Measurements from ENCODE around the gene ATP2A1. TPM values are rescaled to one million over a fixed set of nuclear protein-coding genes. Genes with fewer than 3 reads are reported as not detected.

The ATP2A1 gene
- total and polyA plus RNA-seq, 4 donors: 0.34 to 0.92 (median 0.44) TPM

DNA sequence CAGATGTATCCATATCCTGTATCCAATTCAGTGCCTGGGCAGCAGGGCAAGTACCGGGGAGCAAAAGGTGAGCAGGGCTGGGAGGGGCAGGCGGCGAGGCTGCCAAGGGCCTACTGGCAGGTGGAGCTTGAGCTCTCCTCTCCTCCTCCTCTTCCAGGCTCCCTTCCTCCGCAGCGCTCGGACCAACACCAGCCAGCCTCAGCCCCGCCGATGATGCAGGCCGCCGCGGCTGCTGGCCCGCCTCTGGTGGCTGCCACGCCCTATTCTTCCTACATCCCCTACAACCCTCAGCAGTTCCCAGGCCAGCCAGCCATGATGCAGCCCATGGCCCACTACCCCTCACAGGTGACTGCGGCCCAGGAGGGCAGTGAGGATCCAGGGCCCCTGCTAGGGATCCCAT, 43.9 kb upstream of the ATP2A1 start:
- DNase-seq (no peak), ATAC-seq (ENCODE audit: insufficient read depth, low FRiP score) (no peak)
- 97% methylated on average over 7 to 14 of the region's 14 CpGs for WGBS, 2 donors
- H3K4me3 ChIP-seq: no peak overlapping the region
- no peak overlapping the region for H3K9ac ChIP-seq (ENCODE audit: insufficient read depth in 1 of 2, low read length in 2 of 2)
- no peaks in the 10 kb centered on the region for H3K9me3 ChIP-seq (ENCODE audit: control insufficient read depth in 4 of 4, insufficient read depth in 3 of 4, low read length in 3 of 4)
- H3K4me1 ChIP-seq (ENCODE audit: control insufficient read depth in 5 of 5, insufficient read depth in 5 of 5, low read length in 5 of 5): no peaks in the 10 kb centered on the region
- H3K27ac ChIP-seq (ENCODE audit: low read depth in 1 of 2, low read length in 1 of 2): no peak overlapping the region
- peaks cover 57 to 76% (median 62%) of the 10 kb centered on the region in 4 donors for H3K36me3 ChIP-seq (ENCODE audit: control insufficient read depth in 4 of 4, insufficient read depth in 4 of 4, low read length in 4 of 4)
- no peaks in the 10 kb centered on the region for H3K27me3 ChIP-seq (ENCODE audit: control insufficient read depth in 3 of 3, insufficient read depth in 3 of 3, low read length in 2 of 3)
- TF ChIP-seq, protein P1, sequence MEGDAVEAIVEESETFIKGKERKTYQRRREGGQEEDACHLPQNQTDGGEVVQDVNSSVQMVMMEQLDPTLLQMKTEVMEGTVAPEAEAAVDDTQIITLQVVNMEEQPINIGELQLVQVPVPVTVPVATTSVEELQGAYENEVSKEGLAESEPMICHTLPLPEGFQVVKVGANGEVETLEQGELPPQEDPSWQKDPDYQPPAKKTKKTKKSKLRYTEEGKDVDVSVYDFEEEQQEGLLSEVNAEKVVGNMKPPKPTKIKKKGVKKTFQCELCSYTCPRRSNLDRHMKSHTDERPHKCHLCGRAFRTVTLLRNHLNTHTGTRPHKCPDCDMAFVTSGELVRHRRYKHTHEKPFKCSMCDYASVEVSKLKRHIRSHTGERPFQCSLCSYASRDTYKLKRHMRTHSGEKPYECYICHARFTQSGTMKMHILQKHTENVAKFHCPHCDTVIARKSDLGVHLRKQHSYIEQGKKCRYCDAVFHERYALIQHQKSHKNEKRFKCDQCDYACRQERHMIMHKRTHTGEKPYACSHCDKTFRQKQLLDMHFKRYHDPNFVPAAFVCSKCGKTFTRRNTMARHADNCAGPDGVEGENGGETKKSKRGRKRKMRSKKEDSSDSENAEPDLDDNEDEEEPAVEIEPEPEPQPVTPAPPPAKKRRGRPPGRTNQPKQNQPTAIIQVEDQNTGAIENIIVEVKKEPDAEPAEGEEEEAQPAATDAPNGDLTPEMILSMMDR (IDR thresholded peaks at IDR 0.05; ENCODE audit: control extremely low read depth, extremely low read depth): no peak

DNA sequence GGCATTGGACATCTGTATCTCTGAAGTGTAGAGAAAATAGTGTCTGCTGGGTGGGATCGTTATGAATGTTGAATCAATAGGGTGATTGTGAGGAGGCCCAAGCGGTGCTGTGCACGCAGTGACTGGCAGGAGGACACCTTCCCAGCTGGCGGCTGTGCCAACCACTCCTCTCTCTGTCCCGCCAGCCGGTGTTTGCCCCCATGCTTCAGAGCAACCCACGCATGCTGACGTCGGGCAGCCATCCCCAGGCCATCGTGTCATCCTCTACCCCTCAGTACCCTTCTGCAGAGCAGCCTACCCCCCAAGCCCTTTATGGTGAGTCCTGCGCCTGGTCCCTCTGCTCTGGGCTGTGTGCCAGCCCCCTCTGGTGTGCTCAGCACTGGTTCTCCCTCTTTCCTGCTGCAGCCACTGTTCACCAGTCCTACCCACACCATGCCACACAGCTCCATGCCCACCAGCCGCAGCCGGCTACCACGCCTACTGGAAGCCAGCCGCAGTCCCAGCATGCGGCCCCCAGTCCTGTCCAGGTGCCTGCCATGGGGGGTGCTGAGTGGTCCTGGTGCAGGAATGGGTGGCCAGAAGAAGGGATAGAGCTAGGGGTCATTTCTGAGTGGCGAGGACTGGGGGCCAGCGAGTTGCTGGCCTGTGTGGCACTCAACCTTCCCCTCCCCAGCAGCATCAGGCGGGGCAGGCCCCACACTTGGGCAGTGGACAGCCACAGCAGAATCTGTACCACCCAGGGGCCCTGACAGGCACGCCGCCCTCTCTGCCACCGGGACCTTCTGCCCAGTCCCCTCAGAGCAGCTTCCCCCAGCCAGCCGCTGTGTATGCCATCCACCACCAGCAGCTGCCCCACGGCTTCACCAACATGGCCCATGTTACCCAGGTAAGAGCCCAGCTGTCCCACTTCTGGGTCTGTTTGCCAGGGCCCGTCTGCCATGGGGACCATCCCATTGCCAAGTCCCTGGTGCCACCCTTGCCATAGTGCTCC, 43.1 kb upstream of the ATP2A1 start:
- Histone ChIP-seq H3K4me3 (no peak overlapping the region), H3K27me3 (ENCODE audit: control insufficient read depth in 3 of 3, insufficient read depth in 3 of 3, low read length in 2 of 3) (no peaks in the 10 kb centered on the region), H3K9ac (ENCODE audit: insufficient read depth in 1 of 2, low read length in 2 of 2) (no peak overlapping the region), H3K9me3 (ENCODE audit: control insufficient read depth in 4 of 4, insufficient read depth in 3 of 4, low read length in 3 of 4) (no peaks in the 10 kb centered on the region), H3K36me3 (ENCODE audit: control insufficient read depth in 4 of 4, insufficient read depth in 4 of 4, low read length in 4 of 4) (peaks cover 48 to 70% (median 54%) of the 10 kb centered on the region in 4 donors), H3K27ac (ENCODE audit: low read depth in 1 of 2, low read length in 1 of 2) (no peak overlapping the region), H3K4me1 (ENCODE audit: control insufficient read depth in 5 of 5, insufficient read depth in 5 of 5, low read length in 5 of 5) (no peaks in the 10 kb centered on the region)
- ATAC-seq (ENCODE audit: insufficient read depth, low FRiP score): no peak
- 94 to 95% methylated on average over 25 of the region's 25 CpGs for WGBS, 2 donors
- TF ChIP-seq, protein P1 (IDR thresholded peaks at IDR 0.05; ENCODE audit: control extremely low read depth, extremely low read depth): no peak
- DNase-seq: no peak

GRCh38 chr16:28835864-28836760, 42.2 kb upstream of the ATP2A1 start:
- Histone ChIP-seq H3K4me1 (ENCODE audit: control insufficient read depth in 5 of 5, insufficient read depth in 5 of 5, low read length in 5 of 5) (no peaks in the 10 kb centered on the region), H3K9ac (ENCODE audit: insufficient read depth in 1 of 2, low read length in 2 of 2) (no peak overlapping the region), H3K36me3 (ENCODE audit: control insufficient read depth in 4 of 4, insufficient read depth in 4 of 4, low read length in 4 of 4) (peaks cover 40 to 62% (median 48%) of the 10 kb centered on the region in 4 donors), H3K9me3 (ENCODE audit: control insufficient read depth in 4 of 4, insufficient read depth in 3 of 4, low read length in 3 of 4) (no peaks in the 10 kb centered on the region), H3K27me3 (ENCODE audit: control insufficient read depth in 3 of 3, insufficient read depth in 3 of 3, low read length in 2 of 3) (no peaks in the 10 kb centered on the region), H3K4me3 (no peak overlapping the region), H3K27ac (ENCODE audit: low read depth in 1 of 2, low read length in 1 of 2) (no peak overlapping the region)
- WGBS, 2 donors: 96% methylated on average over 25 of the region's 25 CpGs
- TF ChIP-seq, protein P1 (IDR thresholded peaks at IDR 0.05; ENCODE audit: control extremely low read depth, extremely low read depth): no peak
- ATAC-seq (ENCODE audit: insufficient read depth, low FRiP score) (no peak), DNase-seq (no peak)
